ENCODE data around the gene SLC66A1.
"Not testable (repeated sequence)": the region's sequence is repeated elsewhere in the genome, so short reads cannot be mapped to it uniquely, and the experiment has no call there.

SLC66A1 gene, protein sequence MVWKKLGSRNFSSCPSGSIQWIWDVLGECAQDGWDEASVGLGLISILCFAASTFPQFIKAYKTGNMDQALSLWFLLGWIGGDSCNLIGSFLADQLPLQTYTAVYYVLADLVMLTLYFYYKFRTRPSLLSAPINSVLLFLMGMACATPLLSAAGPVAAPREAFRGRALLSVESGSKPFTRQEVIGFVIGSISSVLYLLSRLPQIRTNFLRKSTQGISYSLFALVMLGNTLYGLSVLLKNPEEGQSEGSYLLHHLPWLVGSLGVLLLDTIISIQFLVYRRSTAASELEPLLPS

DNA sequence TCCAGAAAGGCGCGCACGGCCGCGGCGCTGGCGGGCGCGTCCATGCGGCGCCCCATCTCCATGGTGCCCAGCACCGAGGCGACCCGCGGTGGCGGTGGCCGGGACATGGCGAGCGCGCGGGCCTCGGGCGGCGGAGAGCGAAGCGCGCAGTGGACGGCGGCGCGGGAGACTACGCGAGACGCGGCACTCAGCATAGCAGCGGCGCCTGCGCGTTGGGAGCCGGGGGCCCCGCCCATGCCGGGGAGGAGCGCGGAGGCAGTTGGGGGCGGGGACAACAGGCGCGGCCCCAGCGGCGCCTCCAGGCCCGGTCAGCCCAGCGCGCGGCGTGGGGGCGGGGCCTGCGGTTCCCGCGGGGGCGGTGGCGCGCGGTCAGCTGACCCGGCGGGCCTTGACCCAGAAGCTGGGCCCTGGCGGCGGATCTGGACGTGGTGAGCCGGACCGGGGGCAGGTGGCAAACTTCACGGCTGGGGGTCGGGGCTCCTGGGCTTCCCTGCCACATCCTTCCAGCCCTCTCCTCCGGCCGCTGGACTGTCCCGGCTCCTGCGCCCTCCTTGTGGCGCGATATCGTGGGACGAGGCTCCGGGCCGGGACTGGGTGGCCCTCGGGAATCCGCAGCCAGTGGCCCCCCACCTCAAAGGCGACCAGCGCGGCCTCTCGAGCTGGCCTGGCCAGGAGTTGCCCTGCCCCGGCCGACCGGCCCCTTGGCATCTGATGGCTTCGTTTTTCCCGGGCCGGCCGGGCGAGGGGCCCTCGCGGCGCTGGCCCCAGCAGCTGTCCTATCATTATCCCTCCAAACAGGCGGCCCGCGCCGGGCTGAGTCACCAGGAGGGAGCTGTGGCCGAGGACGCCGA, at the start of gene SLC66A1, which contains the start of gene AKR7A2:
TSS of gene SLC66A1 (plus strand) at position 396 of the 851 bp plus-strand sequence. CDS start 5,352 bp downstream, outside the sequence.
TSS of gene AKR7A2 (minus strand) at position 214 of the 851 bp plus-strand sequence. CDS start at position 194, 20 bp downstream.
- Mint-ChIP-seq H3K4me3 (peak within 1 kb of the TSS; percentile 85), H3K36me3 (peaks cover 20% of the 10 kb centered on the region), H3K27ac (peak within 1 kb of the TSS; percentile 83), H3K4me1 (peaks cover 49% of the 10 kb centered on the region), H3K9me3 (no peaks in the 10 kb centered on the region)
- DNase-seq (ENCODE audit: low spot score in 2 of 2) (peak; percentile 92 to 97), ATAC-seq (peak; percentile 94)

- H3K36me3 Mint-ChIP-seq: peaks cover 33% of the 10 kb centered on the region
- ATAC-seq (no peak), DNase-seq (ENCODE audit: low spot score in 2 of 2) (no peak)
- no peak overlapping the region for H3K27ac Mint-ChIP-seq
- H3K4me1 Mint-ChIP-seq: peaks cover 6% of the 10 kb centered on the region
- H3K4me3 Mint-ChIP-seq: no peak overlapping the region
- H3K9me3 Mint-ChIP-seq: no peaks in the 10 kb centered on the region
Measured at GRCh38 chr1:19262744-19263143, 49.4 kb upstream of the SLC66A1 start.

DNA sequence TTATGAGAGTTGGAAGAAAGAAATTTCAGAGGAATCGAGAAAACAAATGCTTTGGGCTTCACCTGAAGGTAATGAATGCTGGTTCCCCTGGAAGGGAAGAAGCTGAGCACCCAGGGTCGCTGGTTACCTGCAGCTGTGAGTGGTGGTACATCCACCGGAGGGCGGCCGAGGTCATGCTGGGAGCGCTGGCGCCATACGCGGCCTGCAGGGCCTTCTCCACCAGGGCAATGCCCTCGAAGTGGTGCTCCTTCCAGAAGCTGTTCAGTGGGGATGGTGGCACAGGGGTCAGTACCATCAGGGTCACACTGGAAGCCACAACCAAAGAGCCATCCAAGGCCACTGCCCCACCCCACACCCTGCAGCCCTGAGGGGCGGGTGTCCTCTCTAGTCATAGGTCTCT, 43.7 kb upstream of the SLC66A1 start:
- DNase-seq (ENCODE audit: low spot score in 2 of 2): no peak
- Mint-ChIP-seq H3K36me3 (no peaks in the 10 kb centered on the region), H3K27ac (no peak overlapping the region), H3K4me3 (no peak overlapping the region), H3K4me1 (peaks cover 5% of the 10 kb centered on the region), H3K9me3 (no peaks in the 10 kb centered on the region)
- ATAC-seq: no peak

DNA sequence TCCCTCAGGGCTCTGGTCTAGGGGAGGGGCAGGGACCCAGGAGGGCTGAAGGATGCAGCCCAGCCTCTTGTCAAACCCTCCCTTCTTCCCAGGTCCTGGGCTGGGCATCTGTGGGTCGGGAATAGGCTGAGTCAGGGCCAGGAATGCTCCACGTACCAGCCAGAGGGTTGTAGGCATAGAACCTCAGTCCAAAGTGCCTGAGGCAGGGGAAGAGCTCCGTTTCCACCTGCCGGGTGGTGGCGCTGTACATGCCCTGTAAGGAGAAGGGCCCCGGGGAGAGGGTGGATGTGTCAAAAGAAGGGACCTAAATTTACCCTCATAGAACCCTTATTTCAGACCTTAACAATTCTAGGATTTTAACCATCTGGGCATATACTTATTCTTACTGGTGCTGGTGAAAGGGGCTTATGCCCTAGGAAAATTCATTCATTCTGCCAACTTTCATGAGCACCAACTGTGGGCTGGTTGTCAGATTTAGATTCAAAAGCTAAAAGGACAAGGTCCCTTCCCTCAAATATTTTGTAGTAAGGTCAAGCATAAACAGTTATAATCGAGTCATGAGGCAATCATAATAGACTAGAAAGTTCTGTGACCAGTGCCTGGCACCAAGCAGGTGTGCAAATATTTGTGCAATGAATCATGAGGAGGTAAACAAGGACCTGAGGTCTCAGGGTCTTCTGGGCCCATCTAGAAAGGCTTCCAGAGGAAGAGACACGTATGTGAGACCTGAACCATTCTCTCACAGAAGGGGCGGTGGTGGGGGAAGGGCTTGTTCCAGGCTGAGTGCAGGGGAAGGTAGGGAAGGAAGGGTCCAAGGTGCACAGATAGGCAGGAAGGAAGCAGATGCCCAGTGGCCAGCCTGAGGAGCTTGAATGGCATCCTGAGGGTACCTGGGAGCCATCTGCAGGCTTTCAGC, 42.4 kb upstream of the SLC66A1 start:
- DNase-seq (ENCODE audit: low spot score in 2 of 2); ATAC-seq; H3K4me1 Mint-ChIP-seq; H3K36me3 Mint-ChIP-seq; H3K27ac Mint-ChIP-seq; H3K9me3 Mint-ChIP-seq; H3K4me3 Mint-ChIP-seq: not testable (repeated sequence)

DNA sequence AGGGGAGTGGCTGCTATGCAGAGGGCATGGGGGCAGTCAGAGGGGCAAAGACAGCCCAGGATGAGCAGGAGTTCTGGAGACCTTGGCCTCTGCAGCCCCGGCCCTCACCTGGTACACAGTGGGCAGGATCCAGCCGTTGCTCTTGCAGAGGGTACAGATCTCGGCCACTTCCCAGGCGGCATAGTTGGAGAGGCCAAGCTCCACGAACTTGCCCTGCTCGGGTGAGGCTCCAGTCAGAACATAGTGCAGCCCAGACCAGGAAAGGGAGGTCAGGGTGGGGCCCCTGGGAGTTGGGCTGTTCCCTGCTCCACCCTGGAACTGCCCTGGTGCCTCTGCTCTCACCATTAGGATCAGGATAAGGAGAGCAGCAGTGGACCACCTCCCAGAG, 41.8 kb upstream of the SLC66A1 start:
- not testable (repeated sequence) for H3K4me1 Mint-ChIP-seq; DNase-seq (ENCODE audit: low spot score in 2 of 2); ATAC-seq; H3K4me3 Mint-ChIP-seq; H3K27ac Mint-ChIP-seq; H3K9me3 Mint-ChIP-seq; H3K36me3 Mint-ChIP-seq

- Mint-ChIP-seq H3K9me3 (no peaks in the 10 kb centered on the region), H3K27ac (no peak overlapping the region), H3K4me1 (peaks cover 6% of the 10 kb centered on the region), H3K36me3 (no peaks in the 10 kb centered on the region), H3K4me3 (no peak overlapping the region)
- no peak for ATAC-seq
- DNase-seq (ENCODE audit: low spot score in 2 of 2): no peak
Measured at GRCh38 chr1:19272064-19272463, 40.1 kb upstream of the SLC66A1 start.

DNA sequence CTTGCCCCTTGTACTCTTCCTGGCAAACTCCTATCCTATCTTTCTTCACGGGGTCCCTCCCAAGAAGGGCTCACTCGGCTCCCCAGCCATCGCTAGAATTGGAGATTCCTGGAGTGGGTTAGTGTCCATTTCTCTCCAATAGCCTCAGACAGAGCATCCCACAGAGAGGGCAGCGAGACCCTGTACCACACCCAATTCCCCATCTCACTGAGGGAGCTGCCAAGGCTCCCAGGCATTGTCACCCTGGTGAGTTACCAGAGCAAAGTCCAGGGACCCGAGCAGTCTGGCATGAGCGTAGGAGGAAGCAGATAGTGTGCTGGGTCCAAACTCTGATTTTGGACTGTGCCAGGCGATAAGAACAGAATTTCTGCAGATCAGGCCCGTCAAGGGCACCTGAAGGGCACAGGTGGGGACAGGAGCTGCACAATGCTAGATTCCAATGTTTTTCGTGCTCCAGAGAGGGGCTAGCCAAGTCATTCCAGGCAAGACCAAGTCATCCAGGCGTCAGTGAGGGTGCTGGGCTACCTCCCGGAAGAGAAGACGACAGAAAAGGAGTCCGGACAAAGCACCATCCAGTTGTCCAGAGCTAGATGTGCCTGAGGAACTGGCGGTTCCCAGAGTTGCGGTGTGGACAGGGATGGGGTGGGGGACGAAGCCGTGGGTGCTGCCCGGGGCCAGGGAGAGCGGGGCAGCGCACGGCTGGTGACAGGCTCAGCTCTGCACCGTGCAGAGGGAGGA, 38.9 kb upstream of the SLC66A1 start:
- no peak overlapping the region for H3K27ac Mint-ChIP-seq
- ATAC-seq (no peak), DNase-seq (ENCODE audit: low spot score in 2 of 2) (no peak)
- H3K36me3 Mint-ChIP-seq: no peaks in the 10 kb centered on the region
- no peaks in the 10 kb centered on the region for H3K9me3 Mint-ChIP-seq
- H3K4me1 Mint-ChIP-seq: peaks cover 6% of the 10 kb centered on the region
- no peak overlapping the region for H3K4me3 Mint-ChIP-seq

DNA sequence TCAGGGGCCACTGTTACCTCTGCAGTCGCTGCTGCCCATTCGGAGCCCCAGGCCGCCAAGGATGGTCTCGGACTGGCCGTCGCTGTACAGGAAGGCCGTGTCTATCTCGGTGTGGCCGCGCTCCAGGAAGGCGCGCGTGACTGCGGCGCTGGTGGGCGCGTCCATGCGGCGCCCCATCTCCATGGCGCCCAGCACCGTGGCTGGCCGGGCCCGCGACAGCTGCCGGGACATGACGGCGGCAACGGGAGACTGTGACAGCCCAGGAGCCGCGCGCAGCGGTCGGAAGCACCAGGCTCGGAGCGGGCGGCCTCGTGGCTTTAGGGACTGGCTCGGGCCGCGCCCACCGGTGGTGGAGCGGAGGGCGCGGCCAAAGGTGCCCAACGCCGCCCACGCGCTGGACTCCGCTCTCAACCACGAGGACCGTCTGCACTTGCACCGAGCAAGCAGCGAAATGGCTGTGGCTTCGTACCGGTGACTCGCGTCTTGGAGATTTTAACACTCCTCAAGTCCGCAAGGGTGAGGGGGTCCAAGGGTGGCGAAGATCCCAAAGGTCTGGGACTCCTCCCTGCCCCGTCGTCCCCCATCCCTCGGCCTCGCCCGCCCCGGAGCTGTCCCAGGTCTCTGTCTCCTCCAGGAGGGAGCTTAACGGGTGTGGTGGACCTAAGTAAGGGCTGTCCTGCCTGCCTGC, 38.1 kb upstream of the SLC66A1 start:
- not testable (repeated sequence) for DNase-seq (ENCODE audit: low spot score in 2 of 2); H3K9me3 Mint-ChIP-seq; H3K27ac Mint-ChIP-seq; H3K36me3 Mint-ChIP-seq; H3K4me3 Mint-ChIP-seq; H3K4me1 Mint-ChIP-seq
- peak; percentile 62 for ATAC-seq

GRCh38 chr1:19274636-19275035, 37.5 kb upstream of the SLC66A1 start:
- Mint-ChIP-seq H3K36me3 (no peaks in the 10 kb centered on the region), H3K4me1 (peaks cover 6% of the 10 kb centered on the region), H3K4me3 (no peak overlapping the region), H3K27ac (no peak overlapping the region), H3K9me3 (no peaks in the 10 kb centered on the region)
- ATAC-seq (no peak), DNase-seq (ENCODE audit: low spot score in 2 of 2) (no peak)

GRCh38 chr1:19283891-19284290, 28.2 kb upstream of the SLC66A1 start:
- ATAC-seq (no peak), DNase-seq (ENCODE audit: low spot score in 2 of 2) (no peak)
- peaks cover 7% of the 10 kb centered on the region for H3K4me1 Mint-ChIP-seq
- H3K36me3 Mint-ChIP-seq: no peaks in the 10 kb centered on the region
- no peak overlapping the region for H3K4me3 Mint-ChIP-seq
- H3K9me3 Mint-ChIP-seq: no peaks in the 10 kb centered on the region
- no peak overlapping the region for H3K27ac Mint-ChIP-seq

- Mint-ChIP-seq H3K4me1 (peaks cover 12% of the 10 kb centered on the region), H3K27ac (no peak overlapping the region), H3K4me3 (no peak overlapping the region), H3K36me3 (no peaks in the 10 kb centered on the region), H3K9me3 (no peaks in the 10 kb centered on the region)
- ATAC-seq: no peak
- DNase-seq (ENCODE audit: low spot score in 2 of 2): no peak
Measured at GRCh38 chr1:19284881-19285280, 27.2 kb upstream of the SLC66A1 start.

DNA sequence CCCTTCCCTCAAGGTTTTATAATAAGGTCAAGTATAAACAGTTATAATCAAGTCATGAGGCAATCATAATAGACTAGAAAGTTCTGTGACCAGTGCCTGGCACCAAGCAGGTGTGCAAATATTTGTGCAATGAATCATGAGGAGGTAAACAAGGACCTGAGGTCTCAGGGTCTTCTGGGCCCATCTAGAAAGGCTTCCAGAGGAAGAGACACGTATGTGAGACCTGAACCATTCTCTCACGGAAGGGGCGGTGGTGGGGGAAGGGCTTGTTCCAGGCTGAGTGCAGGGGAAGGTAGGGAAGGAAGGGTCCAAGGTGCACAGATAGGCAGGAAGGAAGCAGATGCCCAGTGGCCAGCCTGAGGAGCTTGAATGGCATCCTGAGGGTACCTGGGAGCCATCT, 26.8 kb upstream of the SLC66A1 start:
- H3K27ac Mint-ChIP-seq: not testable (repeated sequence)

DNA sequence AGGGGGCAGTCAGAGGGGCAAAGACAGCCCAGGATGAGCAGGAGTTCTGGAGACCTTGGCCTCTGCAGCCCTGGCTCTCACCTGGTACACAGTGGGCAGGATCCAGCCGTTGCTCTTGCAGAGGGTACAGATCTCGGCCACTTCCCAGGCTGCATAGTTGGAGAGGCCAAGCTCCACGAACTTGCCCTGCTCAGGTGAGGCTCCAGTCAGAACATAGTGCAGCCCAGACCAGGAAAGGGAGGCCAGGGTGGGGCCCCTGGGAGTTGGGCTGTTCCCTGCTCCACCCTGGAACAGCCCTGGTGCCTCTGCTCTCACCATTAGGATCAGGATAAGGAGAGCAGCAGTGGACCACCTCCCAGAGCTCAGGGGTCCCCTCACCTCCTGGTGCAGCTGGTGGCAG, 26.3 kb upstream of the SLC66A1 start:
- H3K4me3 Mint-ChIP-seq; DNase-seq (ENCODE audit: low spot score in 2 of 2); H3K36me3 Mint-ChIP-seq; H3K27ac Mint-ChIP-seq; H3K9me3 Mint-ChIP-seq; ATAC-seq: not testable (repeated sequence)
- H3K4me1 Mint-ChIP-seq: peaks cover 12% of the 10 kb centered on the region

More for the DNA sequence above, 26.8 kb upstream of the SLC66A1 start:
- H3K9me3 Mint-ChIP-seq; DNase-seq (ENCODE audit: low spot score in 2 of 2); H3K4me3 Mint-ChIP-seq; ATAC-seq; H3K36me3 Mint-ChIP-seq: not testable (repeated sequence)
- H3K4me1 Mint-ChIP-seq: peaks cover 12% of the 10 kb centered on the region

All from stimulated activated effector memory CD8-positive, alpha-beta T cell treated with anti-CD3 and anti-CD28 coated beads, Interleukin-12 subunit alpha, Interleukin-12 subunit beta, amount 100 ng/mL, for 72 hours (primary cell).